NCI-H2029 (cell line): Measurements from ENCODE around the gene RPL10A.
"Not testable (repeated sequence)": the region's sequence is repeated elsewhere in the genome, so short reads cannot be mapped to it uniquely, and the experiment has no call there.

Source experiments
- DNase-seq: peaks from one replicate; lab custom pipeline; 2025; lab: John Stamatoyannopoulos, UW

Gene RPL10A

DNA sequence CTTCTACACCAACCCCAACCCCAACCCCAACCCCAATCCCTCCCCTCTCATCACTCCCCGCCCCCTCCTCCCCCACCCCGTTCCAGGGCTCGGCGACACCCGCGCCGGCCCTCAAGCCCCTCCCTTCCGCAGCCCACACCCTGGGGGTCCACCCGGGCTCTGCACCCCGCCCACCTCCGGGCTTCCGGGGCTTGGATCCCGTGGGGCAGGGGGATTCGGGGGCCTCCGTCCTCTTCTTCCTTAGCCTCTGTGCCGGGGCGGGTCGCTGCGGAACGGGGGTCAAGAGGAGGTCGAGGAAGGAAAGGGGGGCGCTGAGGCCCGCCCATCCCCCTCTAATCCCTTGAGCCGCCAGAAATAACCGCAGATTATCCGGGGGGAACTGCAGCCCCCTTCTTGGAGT, 43.8 kb downstream of the RPL10A start:
- no peak for DNase-seq

DNA sequence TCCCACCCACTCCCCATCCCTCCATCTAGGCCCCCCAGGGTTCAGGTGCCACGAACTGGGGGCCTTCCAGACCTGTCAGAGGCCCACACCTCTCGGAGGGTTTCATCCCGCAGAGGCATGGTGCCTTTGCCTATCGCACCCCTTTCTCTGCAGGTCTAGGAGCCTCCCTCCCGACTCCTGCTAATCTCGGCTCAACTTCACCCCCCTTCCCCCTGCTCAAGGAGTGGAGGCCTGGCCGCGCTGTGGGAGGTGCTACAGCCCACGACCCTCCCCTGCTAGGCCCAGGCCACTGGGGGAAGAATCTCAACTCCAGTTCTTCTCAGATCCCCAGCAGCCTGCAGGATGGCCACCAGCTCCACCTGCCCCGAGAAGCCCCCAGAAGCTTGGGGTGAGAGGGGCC, 44.5 kb downstream of the RPL10A start, which contains the start of gene TULP1:
TULP1 (minus strand) TSS at position 157 of the 400 bp plus-strand sequence; CDS start at position 119, 38 bp downstream.
- DNase-seq = no peak

DNA sequence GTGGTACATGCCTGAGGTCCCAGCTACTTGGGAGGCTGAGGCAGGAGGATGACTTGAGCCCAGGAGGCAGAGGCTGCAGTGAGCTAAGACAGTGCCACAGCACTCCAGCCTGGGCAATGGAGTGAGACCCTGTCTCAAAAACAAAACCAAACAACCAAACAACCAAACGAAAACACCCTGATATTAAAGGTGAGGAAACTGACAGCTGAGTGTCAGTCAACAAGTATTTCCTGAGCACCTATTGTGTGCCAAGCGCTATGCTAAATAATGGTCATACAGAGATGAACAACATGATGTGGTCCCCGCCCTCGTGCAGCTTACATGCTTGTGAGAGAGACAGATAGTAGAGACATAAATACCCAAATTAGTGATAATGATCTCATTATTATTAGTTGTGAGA, 46.4 kb downstream of the RPL10A start:
- DNase-seq = no peak

DNA sequence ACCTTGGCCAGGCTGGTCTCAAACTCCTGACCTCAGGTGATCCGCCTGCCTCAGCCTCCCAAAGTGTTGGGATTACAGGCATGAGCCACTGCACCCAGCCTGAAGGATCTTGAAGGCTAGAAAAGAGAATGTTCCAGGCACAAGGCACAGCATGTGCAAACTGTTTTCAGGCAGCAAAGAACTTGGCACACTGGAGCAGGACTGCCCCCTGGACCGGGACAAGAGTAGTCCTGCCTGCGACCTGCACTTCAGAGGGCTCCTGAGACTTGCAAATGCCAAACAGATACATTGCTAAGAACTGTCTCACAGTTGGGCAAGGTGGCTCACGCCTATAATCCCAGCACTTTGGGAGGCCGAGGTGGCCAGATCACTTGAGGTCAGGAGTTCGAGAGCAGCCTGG, 47.7 kb downstream of the RPL10A start:
- DNase-seq = not testable (repeated sequence)

DNA sequence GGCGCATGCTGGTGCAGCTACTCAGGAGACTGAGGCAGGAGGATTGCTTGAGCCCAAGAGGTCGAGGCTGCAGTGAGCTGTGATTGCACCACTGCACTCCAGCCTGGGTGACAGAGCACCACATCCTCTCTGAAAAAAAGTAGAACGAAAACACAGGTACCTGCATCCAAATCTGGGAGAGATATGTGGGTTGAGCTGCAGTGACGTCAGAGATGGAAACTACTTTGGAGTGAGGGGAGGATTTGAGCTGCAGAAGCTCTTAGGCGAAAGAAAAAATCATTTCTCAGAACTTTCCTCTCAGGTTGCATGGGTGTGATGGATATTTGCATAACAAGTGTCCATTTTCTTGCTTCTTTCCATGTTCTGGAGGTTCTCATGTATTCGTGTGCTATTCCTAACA, 48.5 kb downstream of the RPL10A start:
- no peak for DNase-seq

DNA sequence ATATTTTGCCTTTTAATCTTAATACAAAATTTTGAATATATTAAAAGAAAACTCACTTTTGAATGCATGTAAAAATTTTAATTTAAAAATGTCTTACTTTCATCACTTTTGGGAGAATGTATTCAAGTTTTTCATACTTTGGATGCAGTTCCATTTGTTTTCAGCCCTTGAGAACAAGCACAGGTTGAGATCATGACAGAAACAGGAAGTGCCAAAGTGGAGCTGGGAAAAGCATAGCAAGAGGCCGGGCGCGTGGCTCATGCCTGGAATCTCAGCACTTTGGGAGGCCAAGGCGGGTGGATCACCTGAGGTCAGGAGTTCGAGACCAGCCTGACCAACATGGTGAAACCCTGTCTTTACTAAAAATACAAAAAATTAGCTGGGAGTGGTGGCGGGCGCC, 49.8 kb downstream of the RPL10A start:
- not testable (repeated sequence) for DNase-seq

DNA sequence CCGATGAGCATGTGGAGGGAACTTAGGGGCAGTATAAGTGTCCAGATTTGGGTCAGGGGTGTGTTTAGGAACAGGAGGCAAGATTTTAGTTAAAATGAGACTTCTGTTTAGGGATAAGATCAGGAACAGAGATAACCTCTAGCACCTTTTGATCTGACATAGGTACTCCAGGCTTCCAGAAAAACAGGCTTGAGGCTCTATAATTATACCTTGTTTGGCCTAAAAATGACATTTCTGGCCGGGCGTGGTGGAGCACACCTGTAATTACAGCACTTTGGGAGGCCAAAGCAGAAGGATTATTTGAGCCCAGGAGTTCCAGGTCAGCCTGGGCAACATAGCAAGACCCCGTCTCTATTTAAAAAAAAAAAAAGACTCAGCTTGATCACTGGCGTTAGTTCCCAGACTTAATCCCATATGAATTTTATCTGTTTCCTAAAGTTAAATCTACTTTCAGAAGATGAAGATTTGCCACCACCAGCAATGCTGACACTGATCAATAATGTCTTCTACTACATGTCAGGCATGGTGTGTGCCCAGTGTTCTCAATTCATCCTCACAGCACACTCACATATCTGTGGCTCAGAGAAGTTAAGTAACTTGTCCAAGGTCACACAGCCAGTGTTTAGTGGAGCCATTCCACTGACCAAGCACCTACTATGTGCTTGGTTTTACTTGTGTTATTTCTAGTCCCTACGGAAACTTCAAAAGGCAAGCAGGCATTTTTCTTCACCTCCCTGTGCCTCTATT, 50.5 kb downstream of the RPL10A start:
- DNase-seq = no peak

DNA sequence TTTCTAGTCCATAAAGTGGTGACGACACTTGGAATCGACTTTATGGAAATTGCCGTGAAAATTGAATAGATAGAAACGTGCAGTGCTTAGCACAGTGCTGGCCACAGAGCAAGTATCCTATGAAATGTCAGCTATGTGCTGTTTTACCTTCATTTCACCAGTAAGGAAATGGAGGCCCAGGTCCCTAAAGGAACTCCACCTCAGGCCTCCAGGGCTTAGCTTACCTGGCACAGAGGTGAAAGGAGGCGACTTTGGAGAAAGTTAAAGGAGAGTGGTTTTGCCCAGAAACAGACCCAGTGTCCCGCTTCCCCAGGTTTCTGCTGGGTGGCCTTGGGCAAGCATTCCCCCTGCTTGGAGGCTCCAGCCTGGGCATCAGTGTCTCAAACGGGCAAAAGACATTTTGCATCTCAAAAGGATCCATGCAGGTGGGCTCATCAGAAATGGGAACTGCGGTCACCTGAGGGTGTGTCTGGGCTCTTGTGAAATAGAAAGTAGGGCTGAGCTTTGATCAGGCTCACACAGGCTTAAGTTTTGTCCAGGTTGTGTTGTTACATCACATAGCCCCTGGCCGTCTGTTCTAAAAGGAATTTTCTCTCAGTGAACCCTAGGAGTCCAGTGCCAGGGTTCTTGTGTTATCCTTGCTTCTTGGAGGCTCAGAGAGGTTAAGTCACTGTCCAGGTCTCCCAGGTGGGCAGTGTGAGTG, 51.3 kb downstream of the RPL10A start:
- DNase-seq = no peak
